ENCODE results near the gene PTH2.

The PTH2 gene

DNA sequence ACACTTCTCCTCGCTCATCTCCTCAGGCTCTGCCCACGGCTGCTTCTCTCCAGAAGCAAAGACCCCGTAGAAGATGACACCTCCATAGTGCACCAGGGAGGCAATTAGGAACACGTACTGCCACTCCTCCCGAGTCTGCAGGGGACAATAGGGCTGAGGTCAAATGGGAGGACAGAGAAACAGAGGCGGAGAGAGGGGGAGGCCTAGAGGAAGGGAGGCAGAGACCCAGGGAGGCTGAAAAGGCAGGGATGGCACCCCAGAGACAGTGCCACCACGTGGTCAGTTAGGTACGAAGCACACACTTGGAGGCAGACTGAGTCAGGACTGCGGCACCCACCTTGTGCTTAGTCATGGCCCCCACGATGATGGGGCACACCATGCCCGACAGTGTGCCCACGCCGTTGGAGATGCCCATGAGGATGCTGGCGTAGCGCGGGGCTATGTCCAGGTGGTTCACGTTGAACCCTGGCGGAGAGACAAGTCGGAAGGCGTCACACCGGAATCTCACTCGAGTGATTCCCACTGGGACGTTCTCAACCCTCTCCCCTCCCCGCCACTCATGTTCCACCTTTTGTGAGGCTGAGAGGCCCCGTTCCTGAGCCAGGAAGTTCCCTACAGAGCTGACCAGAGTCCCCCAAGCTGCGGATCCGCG lies 7.6 kb upstream of the PTH2 start:
- no peak overlapping the region for H3K4me3 ChIP-seq (ENCODE audit: low read depth, low read length)
- TF ChIP-seq, protein P1, sequence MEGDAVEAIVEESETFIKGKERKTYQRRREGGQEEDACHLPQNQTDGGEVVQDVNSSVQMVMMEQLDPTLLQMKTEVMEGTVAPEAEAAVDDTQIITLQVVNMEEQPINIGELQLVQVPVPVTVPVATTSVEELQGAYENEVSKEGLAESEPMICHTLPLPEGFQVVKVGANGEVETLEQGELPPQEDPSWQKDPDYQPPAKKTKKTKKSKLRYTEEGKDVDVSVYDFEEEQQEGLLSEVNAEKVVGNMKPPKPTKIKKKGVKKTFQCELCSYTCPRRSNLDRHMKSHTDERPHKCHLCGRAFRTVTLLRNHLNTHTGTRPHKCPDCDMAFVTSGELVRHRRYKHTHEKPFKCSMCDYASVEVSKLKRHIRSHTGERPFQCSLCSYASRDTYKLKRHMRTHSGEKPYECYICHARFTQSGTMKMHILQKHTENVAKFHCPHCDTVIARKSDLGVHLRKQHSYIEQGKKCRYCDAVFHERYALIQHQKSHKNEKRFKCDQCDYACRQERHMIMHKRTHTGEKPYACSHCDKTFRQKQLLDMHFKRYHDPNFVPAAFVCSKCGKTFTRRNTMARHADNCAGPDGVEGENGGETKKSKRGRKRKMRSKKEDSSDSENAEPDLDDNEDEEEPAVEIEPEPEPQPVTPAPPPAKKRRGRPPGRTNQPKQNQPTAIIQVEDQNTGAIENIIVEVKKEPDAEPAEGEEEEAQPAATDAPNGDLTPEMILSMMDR (IDR thresholded peaks at IDR 0.05; ENCODE audit: borderline replicate concordance, insufficient read depth, low read depth, low read length): peak; percentile 54

DNA sequence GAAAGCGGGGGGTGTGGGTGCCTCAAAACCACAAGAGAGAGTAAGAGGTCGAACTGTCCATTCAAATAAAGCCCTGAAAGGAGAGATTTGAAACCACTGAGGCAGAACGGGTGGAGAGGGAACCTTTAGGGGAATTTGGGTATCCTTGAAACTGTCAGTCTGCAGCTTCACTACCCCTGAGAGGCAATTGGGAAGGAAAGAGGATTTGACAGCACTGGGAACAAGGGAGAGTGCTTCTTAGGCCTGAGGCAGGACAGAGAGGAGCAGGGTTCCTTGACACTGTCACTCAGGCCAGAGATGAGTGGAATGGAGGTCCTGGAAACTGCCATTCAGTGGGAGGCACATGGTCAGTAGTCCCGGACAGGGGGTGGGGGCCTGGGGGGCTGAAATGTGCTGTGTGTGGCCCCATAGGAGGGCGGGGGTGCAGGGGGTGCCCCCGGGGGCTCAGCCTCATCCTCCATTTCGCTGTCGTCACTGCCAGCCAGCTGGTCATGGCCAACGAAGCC lies 7.0 kb upstream of the PTH2 start:
- TF ChIP-seq, protein P1 (IDR thresholded peaks at IDR 0.05; ENCODE audit: borderline replicate concordance, insufficient read depth, low read depth, low read length): no peak
- no peak overlapping the region for H3K4me3 ChIP-seq (ENCODE audit: low read depth, low read length)

DNA sequence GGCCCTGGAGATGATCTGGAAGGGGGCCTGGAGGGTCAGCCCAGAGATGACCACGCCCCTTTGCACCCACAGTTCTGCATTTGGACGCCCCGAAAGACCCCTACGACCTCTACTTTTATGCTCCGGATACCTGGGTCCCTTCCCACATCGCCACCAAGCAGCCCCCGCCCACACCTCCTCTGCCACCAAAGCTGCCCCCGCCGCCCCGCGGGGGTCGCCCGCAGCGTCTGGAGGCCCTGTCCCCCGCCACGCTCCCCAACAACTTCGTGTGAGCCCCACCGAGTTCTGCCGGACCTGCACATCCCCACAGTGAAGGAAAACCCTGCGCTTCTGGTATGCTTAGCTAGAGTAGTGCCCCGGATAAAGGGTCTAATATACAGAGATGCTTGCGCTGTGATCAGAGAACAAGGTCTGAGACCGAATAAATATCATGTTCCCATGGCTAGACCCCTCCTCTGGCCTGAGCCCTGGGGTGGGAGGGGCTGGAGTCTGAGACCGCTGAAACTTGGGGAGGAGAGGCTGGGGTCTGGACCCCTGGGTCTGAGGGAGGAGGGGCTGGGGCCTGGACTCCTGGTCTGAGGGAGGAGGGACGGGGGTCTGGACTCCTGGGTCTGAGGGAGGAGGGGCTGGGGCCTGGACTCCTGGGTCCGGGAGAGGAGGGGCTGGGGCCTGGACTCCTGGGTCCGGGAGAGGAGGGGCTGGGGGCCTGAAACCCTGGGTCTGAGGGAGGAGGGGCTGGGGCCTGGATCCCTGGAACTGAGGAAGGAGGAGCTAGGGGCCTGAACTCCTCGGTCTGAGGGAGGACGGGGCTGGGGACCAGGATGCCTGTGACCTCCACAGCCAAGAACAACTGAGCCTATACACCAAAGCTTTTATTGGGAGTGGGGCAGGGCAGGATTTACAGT lies 5.6 kb upstream of the PTH2 start:
- no peak overlapping the region for H3K4me3 ChIP-seq (ENCODE audit: low read depth, low read length)
- TF ChIP-seq, protein P1 (IDR thresholded peaks at IDR 0.05; ENCODE audit: borderline replicate concordance, insufficient read depth, low read depth, low read length): no peak

DNA sequence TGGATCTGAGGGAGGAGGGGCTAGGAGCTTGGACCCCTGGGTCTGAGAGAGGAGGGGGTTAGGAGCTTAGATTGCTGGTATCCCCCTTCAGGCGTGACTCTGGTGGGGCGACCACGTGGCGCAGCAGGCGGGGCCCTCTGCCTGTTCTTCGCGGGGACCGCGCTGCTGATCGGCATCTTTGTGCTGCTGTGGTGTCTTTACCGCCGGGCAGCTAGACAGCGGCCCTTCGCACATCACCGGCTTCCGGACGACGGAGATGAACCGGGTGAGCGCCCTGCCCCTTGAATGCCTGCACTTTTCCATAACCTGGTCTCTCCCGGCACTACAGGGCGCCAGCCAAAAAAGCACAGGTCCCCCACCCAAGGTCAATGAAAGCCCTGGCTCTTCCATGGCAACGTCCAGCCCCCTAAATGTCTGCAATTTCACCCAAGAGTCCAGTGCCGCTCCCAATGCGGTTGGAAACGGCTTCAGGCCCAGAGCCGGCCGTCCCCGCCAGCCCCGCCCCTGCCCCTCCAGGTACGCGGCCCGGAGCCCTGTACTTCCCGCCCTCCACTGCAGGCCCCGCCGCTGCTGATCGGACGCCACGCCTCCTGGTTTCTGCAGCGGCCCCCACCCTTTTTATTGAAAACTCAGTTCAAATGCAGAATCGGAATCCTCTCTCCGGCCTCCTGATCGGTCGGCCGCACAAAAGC lies 4.8 kb upstream of the PTH2 start:
- TF ChIP-seq, protein P1 (IDR thresholded peaks at IDR 0.05; ENCODE audit: borderline replicate concordance, insufficient read depth, low read depth, low read length): no peak
- no peak overlapping the region for H3K4me3 ChIP-seq (ENCODE audit: low read depth, low read length)

DNA sequence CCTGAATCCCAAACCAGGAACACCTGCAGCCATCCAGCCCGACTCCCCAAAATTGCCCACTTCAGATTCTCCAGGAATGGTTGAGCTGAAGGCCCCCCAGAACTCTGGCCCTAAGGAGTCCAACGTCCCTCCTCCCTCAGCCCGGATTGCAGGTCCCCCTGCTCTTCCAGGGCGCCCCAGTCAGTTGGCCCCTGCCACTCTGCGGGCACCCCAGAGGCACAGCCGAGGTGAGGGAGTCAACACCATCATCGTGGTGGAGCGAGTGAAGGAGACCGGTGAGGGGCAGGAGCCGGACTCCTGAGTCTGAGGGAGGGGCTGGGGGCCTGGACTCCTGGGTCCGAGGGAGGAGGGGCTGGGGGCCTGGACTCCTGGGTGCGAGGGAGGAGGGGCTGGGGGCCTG lies 4.1 kb upstream of the PTH2 start:
- no peak overlapping the region for H3K4me3 ChIP-seq (ENCODE audit: low read depth, low read length)

DNA sequence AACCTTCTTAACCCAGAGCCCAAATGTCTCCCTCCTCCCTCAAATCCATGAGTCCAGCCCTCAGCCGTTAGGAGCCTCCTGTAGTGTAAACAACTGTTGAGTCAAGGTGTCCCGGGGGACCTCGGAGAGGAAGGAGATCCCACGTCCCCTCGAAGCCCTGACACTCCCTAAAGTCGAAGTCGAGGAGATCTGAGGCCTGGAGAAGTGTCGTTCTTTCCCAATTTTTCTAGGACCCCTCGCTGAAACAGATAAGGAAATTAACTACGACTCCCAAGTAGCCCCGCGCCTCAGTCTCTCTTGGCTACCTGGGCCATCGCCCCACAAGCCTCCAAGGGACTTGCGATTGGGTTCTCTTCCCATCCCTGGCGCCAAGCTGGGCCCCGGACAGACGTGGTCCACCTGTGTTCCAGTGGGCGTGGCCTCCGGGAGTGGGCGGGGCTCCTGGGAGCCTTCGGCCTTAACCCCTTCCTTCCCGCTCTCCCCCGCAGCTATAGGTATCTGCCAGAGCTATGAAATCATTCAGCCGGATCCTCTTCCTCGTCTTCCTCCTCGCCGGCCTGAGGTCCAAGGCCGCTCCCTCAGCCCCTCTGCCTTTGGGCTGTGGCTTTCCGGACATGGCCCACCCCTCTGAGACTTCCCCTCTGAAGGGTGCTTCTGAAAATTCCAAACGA lies 2.8 kb upstream of the PTH2 start:
- TF ChIP-seq, protein P1 (IDR thresholded peaks at IDR 0.05; ENCODE audit: borderline replicate concordance, insufficient read depth, low read depth, low read length): no peak
- no peak overlapping the region for H3K4me3 ChIP-seq (ENCODE audit: low read depth, low read length)

More for the DNA sequence above, 4.1 kb upstream of the PTH2 start:
- TF ChIP-seq, protein P1 (IDR thresholded peaks at IDR 0.05; ENCODE audit: borderline replicate concordance, insufficient read depth, low read depth, low read length): no peak

Measured in GM12875 (cell line).